ENCODE results near the gene FMNL2. TPM values are rescaled to one million over a fixed set of nuclear protein-coding genes. Genes with fewer than 3 reads are reported as not detected.
A peak's percentile ranks its signal among the peaks of the same experiment; 100 is the strongest.

FMNL2 gene
- total RNA-seq, 1 experiment from 2014 or later: 28.1 TPM

- Histone ChIP-seq H2AFZ (ENCODE audit: low read depth, low read length, poor library complexity, severe bottlenecking) (no peak overlapping the region), H3K36me3 (ENCODE audit: control insufficient read depth in 1 of 2, insufficient read depth in 2 of 2, low read length in 2 of 2) (no peaks in the 10 kb centered on the region), H3K4me2 (ENCODE audit: low read length) (peak overlapping the region; percentile 95), H3K27me3 (ENCODE audit: insufficient read depth, low read length) (no peaks in the 10 kb centered on the region), H3K79me2 (ENCODE audit: insufficient read depth, low read length) (peaks cover 65% of the 10 kb centered on the region), H3K9me2 (ENCODE audit: insufficient read depth) (no peaks in the 10 kb centered on the region), H4K20me1 (ENCODE audit: insufficient read depth) (no peaks in the 10 kb centered on the region), H3K9ac (ENCODE audit: low read length) (peak overlapping the region; percentile 82), H3K27ac (ENCODE audit: low read depth, low read length) (no peak overlapping the region), H3K4me1 (ENCODE audit: control insufficient read depth in 1 of 2, insufficient read depth in 2 of 2, low read length in 2 of 2) (peaks cover 0 to 17% of the 10 kb centered on the region in 2 experiments; a peak in 2 of 4 replicates), H3K9me3 (ENCODE audit: control insufficient read depth in 1 of 2, insufficient read depth in 1 of 2, low read depth in 1 of 2, low read length in 2 of 2) (no peaks in the 10 kb centered on the region), H3K4me3 (replicated peaks in 1 of 2; ENCODE audit: low read depth in 1 of 2, low read length in 2 of 2) (peak overlapping the region; percentile 63 to 81)
- DNase-seq (ENCODE audit: low read depth, low spot score): no peak
- POLR2A ChIA-PET: interaction anchor here (0.6 kb wide), 1 partner anchor 1048 kb away, joined by 5 read pairs; no protein-coding TSS in a partner anchor
- no TSS peak for BruUV-seq (replicated peaks)
- RAD21 ChIA-PET (ENCODE audit: low non-redundant PET in 1 of 2, low total read pairs in 2 of 2, uncharacterized antibody in 2 of 2, unreplicated experiment in 2 of 2): interaction anchor here in 1 of 2 experiments (0.6 kb wide), 1 partner anchor 270 kb away, joined by 3 read pairs; no protein-coding TSS in a partner anchor
- TF ChIP-seq CBX3 (IDR thresholded peaks at IDR 0.05; ENCODE audit: low read depth): 0 out of 2 replicates have a peak, but pooled peaks have one; percentile 8
- no peak for TF ChIP-seq ZNF274 (IDR thresholded peaks at IDR 0.05; ENCODE audit: low read depth, low read length)
- intact Hi-C loops (cut with micrococcal nuclease): loop anchor here (5.0 to 10.0 kb wide), 2 partner anchors 135 to 288 kb away; no protein-coding TSS in a partner anchor
- no peak for ATAC-seq
- CTCF ChIA-PET: no interaction called here
Observed at GRCh38 chr2:152336854-152337510, 2.0 kb downstream of the FMNL2 start.

GRCh38 chr2:152337511-152337903 is 2.5 kb downstream of the FMNL2 start:
- no peak overlapping the region for H3K27ac ChIP-seq (ENCODE audit: low read depth, low read length)

More at GRCh38 chr2:152337511-152337903, 2.5 kb downstream of the FMNL2 start:
- no peaks in the 10 kb centered on the region for H3K9me3 ChIP-seq (ENCODE audit: control insufficient read depth in 1 of 2, insufficient read depth in 1 of 2, low read depth in 1 of 2, low read length in 2 of 2)
- ATAC-seq (no peak), DNase-seq (ENCODE audit: low read depth, low spot score) (no peak)
- no peak overlapping the region; the same call in 1 of the 2 replicates for H3K4me2 ChIP-seq (ENCODE audit: low read length)
- H3K79me2 ChIP-seq (ENCODE audit: insufficient read depth, low read length): peaks cover 70% of the 10 kb centered on the region
- POLR2A ChIA-PET: no interaction called here
- RAD21 ChIA-PET (ENCODE audit: low non-redundant PET in 1 of 2, low total read pairs in 2 of 2, uncharacterized antibody in 2 of 2, unreplicated experiment in 2 of 2): interaction anchor here in 1 of 2 experiments (0.6 kb wide), 1 partner anchor 269 kb away, joined by 3 read pairs; no protein-coding TSS in a partner anchor
- BruUV-seq (replicated peaks): no TSS peak
- no peaks in the 10 kb centered on the region for H3K9me2 ChIP-seq (ENCODE audit: insufficient read depth)
- H4K20me1 ChIP-seq (ENCODE audit: insufficient read depth): no peaks in the 10 kb centered on the region
- no peak overlapping the region for H3K9ac ChIP-seq (ENCODE audit: low read length)
- intact Hi-C loops (cut with micrococcal nuclease): loop anchor here (5.0 to 10.0 kb wide), 2 partner anchors 135 to 287 kb away; no protein-coding TSS in a partner anchor
- H3K36me3 ChIP-seq (ENCODE audit: control insufficient read depth in 1 of 2, insufficient read depth in 2 of 2, low read length in 2 of 2): no peaks in the 10 kb centered on the region
- no peak for TF ChIP-seq ZBTB33 (IDR thresholded peaks at IDR 0.05; ENCODE audit: extremely low read depth, insufficient replicate concordance, low read length)
- TF ChIP-seq SIN3A (IDR thresholded peaks at IDR 0.05; ENCODE audit: low read depth): no peak
- no peak for TF ChIP-seq ZNF274 (IDR thresholded peaks at IDR 0.05; ENCODE audit: low read depth, low read length)
- TF ChIP-seq YY1 (IDR thresholded peaks at IDR 0.05; ENCODE audit: extremely low read depth, insufficient replicate concordance, low read depth, low read length): no peak
- no peak for TF ChIP-seq CEBPB (IDR thresholded peaks at IDR 0.05; ENCODE audit: low read depth)
- TF ChIP-seq EZH2phosphoT487 (IDR thresholded peaks at IDR 0.05; ENCODE audit: borderline replicate concordance): no peak
- no peak for TF ChIP-seq ELF1 (IDR thresholded peaks at IDR 0.05; ENCODE audit: borderline replicate concordance, low read depth)
- no peak for TF ChIP-seq TCF7L2 (IDR thresholded peaks at IDR 0.05; ENCODE audit: borderline replicate concordance, extremely low read depth, insufficient read depth, insufficient read length)
- TF ChIP-seq CBX3 (IDR thresholded peaks at IDR 0.05; ENCODE audit: low read depth): no peak
- no peak for TF ChIP-seq EGR1 (IDR thresholded peaks at IDR 0.05; ENCODE audit: low read depth)
- no peak for TF ChIP-seq FOSL1 (IDR thresholded peaks at IDR 0.05; ENCODE audit: low read depth)
- no peak for TF ChIP-seq SP1 (IDR thresholded peaks at IDR 0.05; ENCODE audit: low read depth)
- no peak for TF ChIP-seq SRF (IDR thresholded peaks at IDR 0.05; ENCODE audit: low read depth)
- TF ChIP-seq JUND (IDR thresholded peaks at IDR 0.05): no peak
- TF ChIP-seq MAX (IDR thresholded peaks at IDR 0.05): no peak
- no peak for TF ChIP-seq ZFX (IDR thresholded peaks at IDR 0.05)
- TF ChIP-seq POLR2A (IDR thresholded peaks at IDR 0.05; ENCODE audit: borderline replicate concordance, extremely low read depth, insufficient read depth, insufficient read length): no peak
- TF ChIP-seq RAD21 (IDR thresholded peaks at IDR 0.05; ENCODE audit: low read depth): no peak
- CTCF ChIA-PET: no interaction called here
- no peak overlapping the region for H2AFZ ChIP-seq (ENCODE audit: low read depth, low read length, poor library complexity, severe bottlenecking)
- H3K4me1 ChIP-seq (ENCODE audit: control insufficient read depth in 1 of 2, insufficient read depth in 2 of 2, low read length in 2 of 2): peaks cover 0 to 20% of the 10 kb centered on the region in 2 experiments; a peak in 2 of 4 replicates
- no peak overlapping the region for H3K4me3 ChIP-seq (replicated peaks in 1 of 2; ENCODE audit: low read depth in 1 of 2, low read length in 2 of 2)
- no peaks in the 10 kb centered on the region for H3K27me3 ChIP-seq (ENCODE audit: insufficient read depth, low read length)

All from HCT116 (cell line).